ENCODE results near the gene RGS4.

GRCh38 chr1:163060343-163061007 is 8.7 kb upstream of the RGS4 start:
- no peak for TF ChIP-seq CTCF (IDR thresholded peaks at IDR 0.05)
- TF ChIP-seq POLR2A (IDR thresholded peaks at IDR 0.05): no peak
